Coronary artery (tissue), 2 donors: ENCODE data around the gene MCM10.
A peak's percentile ranks its signal among the peaks of the same experiment; 100 is the strongest.

ENCODE experiments used
- DNase-seq: peaks from one replicate; pipeline ENCODE4 v3.0.0-alpha.2; 2017; ENCODE audit warnings: low spot score
- H3K27ac ChIP-seq, 2 donors: fragments of 200-600 bp; sonication (generic); one replicate each; pipeline ENCODE4 v1.5.1; 2016 to 2019
- H3K4me3 ChIP-seq: fragments of 200-600 bp; sonication (generic); 2 replicates; pipeline ENCODE4 v1.5.1; 2016; ENCODE audit warnings: mild to moderate bottlenecking, moderate library complexity
- TF ChIP-seq, protein P1 (sequence below): fragments of 200-600 bp; sonication (generic); IDR thresholded peaks from one replicate; pipeline ENCODE4 v1.5.1; 2019; ENCODE audit warnings: antibody characterized with exemption

The MCM10 gene

GRCh38 chr10:13160934-13161856, at the start of gene MCM10:
MCM10 (plus strand) TSS chr10:13161558; CDS start chr10:13164203, 2,645 bp downstream.
- peak within 1 kb of the TSS; percentile 68 for H3K4me3 ChIP-seq
- TF ChIP-seq, protein P1, sequence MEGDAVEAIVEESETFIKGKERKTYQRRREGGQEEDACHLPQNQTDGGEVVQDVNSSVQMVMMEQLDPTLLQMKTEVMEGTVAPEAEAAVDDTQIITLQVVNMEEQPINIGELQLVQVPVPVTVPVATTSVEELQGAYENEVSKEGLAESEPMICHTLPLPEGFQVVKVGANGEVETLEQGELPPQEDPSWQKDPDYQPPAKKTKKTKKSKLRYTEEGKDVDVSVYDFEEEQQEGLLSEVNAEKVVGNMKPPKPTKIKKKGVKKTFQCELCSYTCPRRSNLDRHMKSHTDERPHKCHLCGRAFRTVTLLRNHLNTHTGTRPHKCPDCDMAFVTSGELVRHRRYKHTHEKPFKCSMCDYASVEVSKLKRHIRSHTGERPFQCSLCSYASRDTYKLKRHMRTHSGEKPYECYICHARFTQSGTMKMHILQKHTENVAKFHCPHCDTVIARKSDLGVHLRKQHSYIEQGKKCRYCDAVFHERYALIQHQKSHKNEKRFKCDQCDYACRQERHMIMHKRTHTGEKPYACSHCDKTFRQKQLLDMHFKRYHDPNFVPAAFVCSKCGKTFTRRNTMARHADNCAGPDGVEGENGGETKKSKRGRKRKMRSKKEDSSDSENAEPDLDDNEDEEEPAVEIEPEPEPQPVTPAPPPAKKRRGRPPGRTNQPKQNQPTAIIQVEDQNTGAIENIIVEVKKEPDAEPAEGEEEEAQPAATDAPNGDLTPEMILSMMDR, result peak; percentile 78
- DNase-seq, result peak; percentile 99
- H3K27ac ChIP-seq, result no peak within 1 kb of the TSS

DNA sequence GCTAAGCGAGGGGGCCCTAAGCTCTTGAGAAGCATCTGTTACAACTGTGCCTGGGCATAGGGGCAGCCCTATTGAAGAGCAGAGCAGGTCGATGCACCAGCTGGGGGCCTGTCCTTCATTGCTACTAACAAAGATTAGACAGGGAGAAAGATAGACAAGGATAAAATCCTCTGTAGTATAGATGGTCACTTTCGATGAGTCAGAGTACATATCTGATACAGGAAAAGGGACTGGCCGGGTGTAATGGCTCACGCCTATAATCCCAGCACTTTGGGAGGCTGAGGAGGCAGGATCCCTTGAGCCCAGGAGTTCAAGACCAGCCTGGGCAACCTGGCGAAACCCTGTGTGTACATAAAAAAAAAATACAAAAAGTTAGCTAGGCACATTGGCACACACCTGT, 47.8 kb upstream of the MCM10 start:
- DNase-seq, result no peak
- Histone ChIP-seq H3K27ac (no peak overlapping the region), H3K4me3 (no peak overlapping the region)
- TF ChIP-seq, protein P1, result no peak

- H3K4me3 ChIP-seq, result no peak overlapping the region
- no peak for DNase-seq
- H3K27ac ChIP-seq, result no peak overlapping the region
- TF ChIP-seq, protein P1, result no peak
These were observed 45.2 kb upstream of the MCM10 start for GRCh38 chr10:13115832-13116803.

- Histone ChIP-seq H3K27ac (no peak overlapping the region), H3K4me3 (no peak overlapping the region)
- TF ChIP-seq, protein P1, result no peak
- DNase-seq, result no peak
These were observed 43.2 kb upstream of the MCM10 start for GRCh38 chr10:13117841-13118783.

GRCh38 chr10:13118784-13119410, 42.5 kb upstream of the MCM10 start:
- H3K27ac ChIP-seq, result no peak overlapping the region
- DNase-seq, result no peak
- TF ChIP-seq, protein P1, result no peak

More at GRCh38 chr10:13118784-13119410, 42.5 kb upstream of the MCM10 start:
- no peak overlapping the region for H3K4me3 ChIP-seq
